Measurements from ENCODE around the gene MAGEA4. TPM values are rescaled to one million over a fixed set of nuclear protein-coding genes. Genes with fewer than 3 reads are reported as not detected.

Gene MAGEA4
- total RNA-seq, 3 donors from 2014 or later: not detected

GRCh38 chrX:151922692-151923091 is 10.0 kb downstream of the MAGEA4 start:
- peaks cover 0 to 27% of the 10 kb centered on the region in 2 donors for H3K27me3 ChIP-seq
- intact Hi-C loops (cut with DNase I; ENCODE audit: low total_unique reads): no loop called here
- DNase-seq (ENCODE audit: low spot score in 2 of 2): no peak

GRCh38 chrX:151923648-151924047 is 11.0 kb downstream of the MAGEA4 start:
- Histone ChIP-seq H3K27ac (no peak overlapping the region), H3K9me3 (no peaks in the 10 kb centered on the region), H3K4me1 (no peaks in the 10 kb centered on the region), H3K4me3 (no peak overlapping the region), H3K36me3 (no peaks in the 10 kb centered on the region), H3K27me3 (peaks cover 0 to 27% of the 10 kb centered on the region in 2 donors)
- DNase-seq (ENCODE audit: low spot score in 2 of 2): no peak
- TF ChIP-seq POLR2A (IDR thresholded peaks at IDR 0.05) (no peak), POLR2AphosphoS5 (IDR thresholded peaks at IDR 0.05) (no peak), CTCF (IDR thresholded peaks at IDR 0.05) (no peak)
- intact Hi-C loops (cut with DNase I; ENCODE audit: low total_unique reads): no loop called here

More at GRCh38 chrX:151922692-151923091, 10.0 kb downstream of the MAGEA4 start:
- Histone ChIP-seq H3K9me3 (no peaks in the 10 kb centered on the region), H3K4me3 (no peak overlapping the region), H3K36me3 (no peaks in the 10 kb centered on the region), H3K27ac (no peak overlapping the region), H3K4me1 (no peaks in the 10 kb centered on the region)
- TF ChIP-seq CTCF (IDR thresholded peaks at IDR 0.05) (no peak), POLR2AphosphoS5 (IDR thresholded peaks at IDR 0.05) (no peak), POLR2A (IDR thresholded peaks at IDR 0.05) (no peak)

- no peaks in the 10 kb centered on the region for H3K4me1 ChIP-seq
- no peaks in the 10 kb centered on the region for H3K27me3 ChIP-seq
- intact Hi-C loops (cut with DNase I; ENCODE audit: low total_unique reads): no loop called here
- no peak overlapping the region for H3K4me3 ChIP-seq
- DNase-seq (ENCODE audit: low spot score in 2 of 2): no peak
- TF ChIP-seq POLR2A (IDR thresholded peaks at IDR 0.05) (no peak), POLR2AphosphoS5 (IDR thresholded peaks at IDR 0.05) (no peak), CTCF (IDR thresholded peaks at IDR 0.05) (no peak)
- no peaks in the 10 kb centered on the region for H3K36me3 ChIP-seq
- H3K9me3 ChIP-seq: no peaks in the 10 kb centered on the region
- H3K27ac ChIP-seq: no peak overlapping the region
Measured at GRCh38 chrX:151929126-151929525, 16.4 kb downstream of the MAGEA4 start.

GRCh38 chrX:151935358-151935757 is 22.7 kb downstream of the MAGEA4 start:
- H3K27me3 ChIP-seq: peaks cover 0 to 12% of the 10 kb centered on the region in 2 donors
- DNase-seq (ENCODE audit: low spot score in 2 of 2): no peak
- H3K36me3 ChIP-seq: peaks cover 4% of the 10 kb centered on the region
- intact Hi-C loops (cut with DNase I; ENCODE audit: low total_unique reads): no loop called here
- TF ChIP-seq POLR2AphosphoS5 (IDR thresholded peaks at IDR 0.05): no peak
- TF ChIP-seq POLR2A (IDR thresholded peaks at IDR 0.05): no peak
- no peak for TF ChIP-seq CTCF (IDR thresholded peaks at IDR 0.05)
- H3K4me3 ChIP-seq: no peak overlapping the region
- no peak overlapping the region for H3K27ac ChIP-seq
- H3K4me1 ChIP-seq: no peaks in the 10 kb centered on the region
- H3K9me3 ChIP-seq: no peaks in the 10 kb centered on the region

GRCh38 chrX:151938172-151938571 is 25.5 kb downstream of the MAGEA4 start:
- intact Hi-C loops (cut with DNase I; ENCODE audit: low total_unique reads): no loop called here
- no peak for TF ChIP-seq CTCF (IDR thresholded peaks at IDR 0.05)
- no peak for TF ChIP-seq POLR2A (IDR thresholded peaks at IDR 0.05)
- no peak for TF ChIP-seq POLR2AphosphoS5 (IDR thresholded peaks at IDR 0.05)
- DNase-seq (ENCODE audit: low spot score in 2 of 2): no peak
- Histone ChIP-seq H3K4me1 (no peaks in the 10 kb centered on the region), H3K4me3 (no peak overlapping the region), H3K36me3 (peaks cover 4% of the 10 kb centered on the region), H3K27me3 (peaks cover 0 to 20% of the 10 kb centered on the region in 2 donors), H3K9me3 (no peaks in the 10 kb centered on the region), H3K27ac (no peak overlapping the region)
